ENCODE measurements around the gene CELF4. TPM values are rescaled to one million over a fixed set of nuclear protein-coding genes. Genes with fewer than 3 reads are reported as not detected.

CELF4 gene
- total RNA-seq, 3 donors from 2014 or later (not counting 1 experiment from before 2014, with no cell fraction given): not detected

GRCh38 chr18:37511721-37512298 is 53.8 kb downstream of the CELF4 start:
- ATAC-seq (no peak), DNase-seq (no peak)
- H3K4me3 Mint-ChIP-seq: no peak overlapping the region
- no peak for TF ChIP-seq CTCF (IDR thresholded peaks at IDR 0.05)
- no peak overlapping the region for H3K4me3 ChIP-seq (ENCODE audit: low read length)
- intact Hi-C loops (cut with micrococcal nuclease): no loop called here
- H3K27ac Mint-ChIP-seq: no peak overlapping the region
- no peaks in the 10 kb centered on the region for H3K4me1 Mint-ChIP-seq
- no peaks in the 10 kb centered on the region for H3K36me3 ChIP-seq (ENCODE audit: control insufficient read depth, insufficient read depth, low read length)
- no peaks in the 10 kb centered on the region for H3K36me3 Mint-ChIP-seq
- no peaks in the 10 kb centered on the region for H3K27me3 ChIP-seq (ENCODE audit: control insufficient read depth, insufficient read depth, low read length)
- no peaks in the 10 kb centered on the region for H3K9me3 ChIP-seq (ENCODE audit: control insufficient read depth, insufficient read depth, low read length)
- peaks cover 0 to 4% of the 10 kb centered on the region in 2 donors for H3K27me3 Mint-ChIP-seq (ENCODE audit: low read depth in 2 of 2)
- H3K4me1 ChIP-seq (ENCODE audit: control insufficient read depth, insufficient read depth, low read length): no peaks in the 10 kb centered on the region
- peaks cover 4 to 9% of the 10 kb centered on the region in 2 donors for H3K9me3 Mint-ChIP-seq
- no peak overlapping the region for H3K27ac ChIP-seq (ENCODE audit: low read length)
- 75% methylated on average over 9 of the region's 9 CpGs for WGBS (ENCODE audit: insufficient coverage)

DNA sequence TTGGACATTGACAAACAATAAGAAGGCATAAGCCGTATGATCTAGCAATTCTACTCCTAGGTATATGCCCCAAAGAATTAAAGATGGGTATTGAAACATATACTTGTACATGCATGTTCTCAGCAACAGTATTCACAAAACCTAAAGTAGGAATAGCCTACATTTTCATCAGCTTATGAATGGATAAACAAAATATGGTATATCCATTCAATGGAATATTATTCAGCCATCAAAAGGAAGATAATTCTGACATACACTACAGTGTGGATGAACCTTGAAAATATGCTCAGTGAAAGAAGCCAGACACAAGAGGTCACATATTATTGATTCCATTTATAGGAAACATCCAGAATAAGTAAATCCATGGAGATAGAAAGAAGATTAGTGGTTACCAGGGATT is 56.0 kb downstream of the CELF4 start:
- no peak overlapping the region for H3K4me3 ChIP-seq (ENCODE audit: low read length)
- Mint-ChIP-seq H3K4me3 (no peak overlapping the region), H3K36me3 (no peaks in the 10 kb centered on the region), H3K9me3 (peaks cover 4 to 9% of the 10 kb centered on the region in 2 donors), H3K27me3 (ENCODE audit: low read depth in 2 of 2) (peaks cover 0 to 4% of the 10 kb centered on the region in 2 donors), H3K4me1 (no peaks in the 10 kb centered on the region), H3K27ac (no peak overlapping the region)
- 100% methylated on average over 1 of the region's 1 CpG for WGBS (ENCODE audit: insufficient coverage)
- H3K27ac ChIP-seq (ENCODE audit: low read length): no peak overlapping the region
- no peaks in the 10 kb centered on the region for H3K4me1 ChIP-seq (ENCODE audit: control insufficient read depth, insufficient read depth, low read length)
- H3K27me3 ChIP-seq (ENCODE audit: control insufficient read depth, insufficient read depth, low read length): no peaks in the 10 kb centered on the region
- ATAC-seq: no peak
- no peaks in the 10 kb centered on the region for H3K36me3 ChIP-seq (ENCODE audit: control insufficient read depth, insufficient read depth, low read length)
- intact Hi-C loops (cut with micrococcal nuclease): no loop called here
- no peaks in the 10 kb centered on the region for H3K9me3 ChIP-seq (ENCODE audit: control insufficient read depth, insufficient read depth, low read length)
- TF ChIP-seq CTCF (IDR thresholded peaks at IDR 0.05): no peak
- no peak for DNase-seq

DNA sequence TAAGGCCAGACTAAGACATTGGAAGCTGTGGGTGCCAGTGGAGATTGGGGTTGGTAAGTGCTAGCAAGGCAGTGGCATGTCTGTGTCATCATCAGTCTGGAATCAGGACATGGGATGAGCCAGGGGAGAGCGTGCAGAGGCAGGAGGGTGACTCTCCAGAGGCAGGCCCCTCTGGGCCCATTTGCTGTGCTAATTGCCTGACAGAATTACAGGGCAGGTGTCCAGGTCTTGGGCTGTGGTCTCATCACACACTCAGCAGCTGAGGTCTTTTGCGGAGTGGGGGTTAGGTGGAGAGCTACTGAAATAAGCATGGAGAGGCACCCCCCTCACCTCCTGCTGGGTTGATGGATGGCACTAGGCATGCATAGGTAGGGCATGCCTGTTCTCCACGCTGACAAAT is 57.4 kb downstream of the CELF4 start:
- Mint-ChIP-seq H3K9me3 (peaks cover 4 to 9% of the 10 kb centered on the region in 2 donors), H3K36me3 (no peaks in the 10 kb centered on the region), H3K27me3 (ENCODE audit: low read depth in 2 of 2) (peaks cover 0 to 4% of the 10 kb centered on the region in 2 donors), H3K27ac (no peak overlapping the region), H3K4me1 (no peaks in the 10 kb centered on the region), H3K4me3 (no peak overlapping the region)
- Histone ChIP-seq H3K4me3 (ENCODE audit: low read length) (no peak overlapping the region), H3K4me1 (ENCODE audit: control insufficient read depth, insufficient read depth, low read length) (no peaks in the 10 kb centered on the region), H3K36me3 (ENCODE audit: control insufficient read depth, insufficient read depth, low read length) (no peaks in the 10 kb centered on the region), H3K9me3 (ENCODE audit: control insufficient read depth, insufficient read depth, low read length) (no peaks in the 10 kb centered on the region), H3K27me3 (ENCODE audit: control insufficient read depth, insufficient read depth, low read length) (no peaks in the 10 kb centered on the region), H3K27ac (ENCODE audit: low read length) (no peak overlapping the region)
- no peak for ATAC-seq
- WGBS (ENCODE audit: insufficient coverage): 73% methylated on average over 3 of the region's 3 CpGs
- DNase-seq: no peak
- no peak for TF ChIP-seq CTCF (IDR thresholded peaks at IDR 0.05)
- intact Hi-C loops (cut with micrococcal nuclease): no loop called here

- Histone ChIP-seq H3K27ac (ENCODE audit: low read length) (no peak overlapping the region), H3K9me3 (ENCODE audit: control insufficient read depth, insufficient read depth, low read length) (no peaks in the 10 kb centered on the region), H3K4me1 (ENCODE audit: control insufficient read depth, insufficient read depth, low read length) (no peaks in the 10 kb centered on the region), H3K36me3 (ENCODE audit: control insufficient read depth, insufficient read depth, low read length) (no peaks in the 10 kb centered on the region), H3K4me3 (ENCODE audit: low read length) (no peak overlapping the region), H3K27me3 (ENCODE audit: control insufficient read depth, insufficient read depth, low read length) (no peaks in the 10 kb centered on the region)
- no peaks in the 10 kb centered on the region for H3K4me1 Mint-ChIP-seq
- no peaks in the 10 kb centered on the region for H3K36me3 Mint-ChIP-seq
- H3K4me3 Mint-ChIP-seq: no peak overlapping the region
- H3K27me3 Mint-ChIP-seq (ENCODE audit: low read depth in 2 of 2): no peaks in the 10 kb centered on the region
- no peak overlapping the region for H3K27ac Mint-ChIP-seq
- ATAC-seq (no peak), DNase-seq (no peak)
- peaks cover under 1 to 4% of the 10 kb centered on the region in 2 donors for H3K9me3 Mint-ChIP-seq
- no peak for TF ChIP-seq CTCF (IDR thresholded peaks at IDR 0.05)
- intact Hi-C loops (cut with micrococcal nuclease): no loop called here
- 55% methylated on average over 2 of the region's 2 CpGs for WGBS (ENCODE audit: insufficient coverage)
Observed at GRCh38 chr18:37507239-37507638, 58.4 kb downstream of the CELF4 start.
